GM23248 (cell line): ENCODE measurements around the gene GALNT2. TPM values are rescaled to one million over a fixed set of nuclear protein-coding genes. Genes with fewer than 3 reads are reported as not detected.

Source experiments
- DNase-seq: peaks from one replicate; pipeline ENCODE4 v3.0.0-alpha.2; 2015
- H2AFZ ChIP-seq: fragments of 200-600 bp; sonication (generic); 2 replicates; pipeline ENCODE4 v1.6.1; 2016; ENCODE audit warnings: antibody characterized with exemption
- H3F3A ChIP-seq: fragments of 200-600 bp; sonication (generic); 2 replicates; pipeline ENCODE4 v1.6.1; 2016; ENCODE audit warnings: mild to moderate bottlenecking, antibody characterized with exemption, mixed run types; ENCODE audit not compliant: insufficient read depth
- H3K27ac ChIP-seq: fragments of 200-600 bp; sonication (generic); 2 replicates; pipeline ENCODE4 v1.5.1; 2016; ENCODE audit warnings: mild to moderate bottlenecking
- H3K27me3 ChIP-seq: fragments of 200-600 bp; sonication (generic); replicated peaks from 2 replicates; pipeline ENCODE4 v1.6.1; 2016; ENCODE audit warnings: mild to moderate bottlenecking; ENCODE audit not compliant: insufficient read depth
- H3K36me3 ChIP-seq: fragments of 200-600 bp; sonication (generic); 2 replicates; pipeline ENCODE4 v1.6.1; 2016; ENCODE audit warnings: low read depth, mild to moderate bottlenecking
- H3K4me1 ChIP-seq: fragments of 200-600 bp; sonication (generic); 2 replicates; pipeline ENCODE4 v1.6.1; 2016; ENCODE audit warnings: mild to moderate bottlenecking; ENCODE audit not compliant: insufficient read depth
- H3K4me2 ChIP-seq: fragments of 200-600 bp; sonication (generic); one replicate; pipeline ENCODE4 v1.6.1; 2016; ENCODE audit warnings: mild to moderate bottlenecking; ENCODE audit not compliant: unreplicated experiment
- H3K4me3 ChIP-seq: fragments of 200-600 bp; sonication (generic); 2 replicates; pipeline ENCODE4 v1.5.1; 2016; ENCODE audit warnings: mild to moderate bottlenecking
- H3K79me2 ChIP-seq: fragments of 200-600 bp; sonication (generic); 2 replicates; pipeline ENCODE4 v1.6.1; 2016; ENCODE audit warnings: mild to moderate bottlenecking; ENCODE audit not compliant: insufficient read depth
- H3K9ac ChIP-seq: fragments of 200-600 bp; sonication (generic); 2 replicates; pipeline ENCODE4 v1.6.1; 2016; ENCODE audit warnings: mild to moderate bottlenecking
- H3K9me2 ChIP-seq: fragments of 200-600 bp; sonication (generic); 2 replicates; pipeline ENCODE4 v1.6.1; 2016; ENCODE audit warnings: mixed run types, mild to moderate bottlenecking, moderate library complexity; ENCODE audit not compliant: insufficient read depth
- H3K9me3 ChIP-seq: fragments of 200-600 bp; sonication (generic); one replicate; pipeline ENCODE4 v1.6.1; 2017; ENCODE audit warnings: low read depth
- H4K20me1 ChIP-seq: fragments of 200-600 bp; sonication (generic); 2 replicates; pipeline ENCODE4 v1.6.0; 2016; ENCODE audit not compliant: insufficient read depth
- EZH2 ChIP-seq: fragments of 200-600 bp; sonication (generic); IDR thresholded peaks from 2 replicates; pipeline ENCODE4 v1.6.1; 2018; ENCODE audit warnings: antibody characterized with exemption, mild to moderate bottlenecking; ENCODE audit not compliant: insufficient read depth, poor library complexity, severe bottlenecking
- EZH2phosphoT487 ChIP-seq: fragments of 200-600 bp; sonication (generic); IDR thresholded peaks from 2 replicates; pipeline ENCODE4 v1.6.1; 2018; ENCODE audit warnings: antibody characterized with exemption, moderate library complexity, mild to moderate bottlenecking, low read depth; ENCODE audit not compliant: insufficient read depth
- WGBS, 2 experiments: methylation state at CpG; one replicate each; pipeline ENCODE4 v1.1.6; 2015 to 2017; ENCODE audit warnings: low lambda C conversion rate in 2 of 2, low coverage in 1 of 2; ENCODE audit errors: missing lambda C conversion rate in 2 of 2; 5-methylcytosine and 5-hydroxymethylcytosine counted together
- in situ Hi-C: fragments of 300-500 bp; cut with MboI; formaldehyde crosslinking; loops from 2 replicates; pipeline ENCODE4 v1.15.0; 2020
- polyA plus RNA-seq: library from polyadenylated mRNA; unstranded; fragments of >200 nt; fragmentation: Nextera tagmentation; extraction: Ambion mirVana; gene quantifications from 2 replicates; pipeline ENCODE4 v1.2.1, GENCODE V29; 2016
- total RNA-seq: library from RNA; depleted of rRNA; stranded (reverse); fragments of >200 nt; shearing (Covaris generic); gene quantifications from 2 replicates; pipeline ENCODE4 v1.2.3, GENCODE V29; 2014

Gene GALNT2
- total and polyA plus RNA-seq, 2 experiments from 2014 or later, result 111 to 124 TPM

- no peaks in the 10 kb centered on the region for H3K9me3 ChIP-seq
- no peaks in the 10 kb centered on the region for H3K27me3 ChIP-seq
- no peaks in the 10 kb centered on the region for H3K9me2 ChIP-seq
- DNase-seq, result no peak
- H4K20me1 ChIP-seq, result no peaks in the 10 kb centered on the region
- H3K4me1 ChIP-seq, result peaks cover 12% of the 10 kb centered on the region
- H3K4me2 ChIP-seq, result no peak overlapping the region
- no peak overlapping the region for H3K9ac ChIP-seq
- no peak for TF ChIP-seq EZH2
- TF ChIP-seq EZH2phosphoT487, result no peak
- no peaks in the 10 kb centered on the region for H3K79me2 ChIP-seq
- H3F3A ChIP-seq, result peaks cover 12% of the 10 kb centered on the region; the same call in 1 of the 2 replicates
- H3K36me3 ChIP-seq, result no peaks in the 10 kb centered on the region
- in situ Hi-C loops, result loop anchor here (25.0 kb wide), 1 partner anchor 641 kb away; no protein-coding TSS in a partner anchor
- no peak overlapping the region for H2AFZ ChIP-seq
- 83 to 85% methylated on average over 6 of the region's 6 CpGs for WGBS, 2 experiments
- no peak overlapping the region for H3K27ac ChIP-seq
- H3K4me3 ChIP-seq, result no peak overlapping the region
Observed at GRCh38 chr1:230303069-230303468, 236.0 kb downstream of the GALNT2 start.

- Histone ChIP-seq H3K79me2 (no peaks in the 10 kb centered on the region), H3K4me3 (no peak overlapping the region), H2AFZ (no peak overlapping the region), H3K4me2 (peak overlapping the region; percentile 6), H3K4me1 (peaks cover 13% of the 10 kb centered on the region), H3K36me3 (no peaks in the 10 kb centered on the region), H3K9ac (no peak overlapping the region), H3K27me3 (no peaks in the 10 kb centered on the region), H3F3A (peaks cover 12% of the 10 kb centered on the region; the same call in 1 of the 2 replicates), H4K20me1 (no peaks in the 10 kb centered on the region), H3K27ac (no peak overlapping the region), H3K9me2 (no peaks in the 10 kb centered on the region), H3K9me3 (no peaks in the 10 kb centered on the region)
- TF ChIP-seq EZH2 (no peak), EZH2phosphoT487 (no peak)
- in situ Hi-C loops, result loop anchor here (25.0 kb wide), 1 partner anchor 642 kb away; no protein-coding TSS in a partner anchor
- 2 to 5% methylated on average over 6 of the region's 6 CpGs for WGBS, 2 experiments
- peak; percentile 69 for DNase-seq
Observed at GRCh38 chr1:230303822-230304221, 236.8 kb downstream of the GALNT2 start.

DNA sequence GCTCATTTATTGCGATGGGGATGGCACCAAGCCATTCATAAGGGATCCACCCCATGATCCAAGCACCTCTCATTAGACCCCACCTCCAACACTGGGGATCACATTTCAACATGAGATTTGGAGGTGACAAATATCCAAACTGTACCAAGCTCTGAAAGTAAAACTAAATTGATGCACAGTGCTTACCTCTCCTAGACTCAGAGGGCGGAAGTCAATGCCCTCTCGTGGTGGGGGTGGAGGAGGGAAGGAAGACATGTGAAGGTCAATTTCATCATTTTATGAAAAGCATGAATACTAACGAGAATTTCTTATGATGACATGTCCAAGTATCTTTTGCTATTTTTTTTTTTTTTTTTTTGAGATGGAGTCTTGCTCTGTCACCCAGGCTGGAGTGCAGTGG is 239.1 kb downstream of the GALNT2 start:
- H3K4me2 ChIP-seq, result no peak overlapping the region
- peaks cover 12% of the 10 kb centered on the region; the same call in 1 of the 2 replicates for H3F3A ChIP-seq
- TF ChIP-seq EZH2phosphoT487 (no peak), EZH2 (no peak)
- peaks cover 13% of the 10 kb centered on the region for H3K4me1 ChIP-seq
- H3K9me2 ChIP-seq, result no peaks in the 10 kb centered on the region
- H4K20me1 ChIP-seq, result no peaks in the 10 kb centered on the region
- no peaks in the 10 kb centered on the region for H3K9me3 ChIP-seq
- H3K9ac ChIP-seq, result no peak overlapping the region
- no peak overlapping the region for H3K4me3 ChIP-seq
- 67 to 70% methylated on average over 4 of the region's 4 CpGs for WGBS, 2 experiments
- no peaks in the 10 kb centered on the region for H3K36me3 ChIP-seq
- in situ Hi-C loops, result loop anchor here (25.0 kb wide), 1 partner anchor 644 kb away; no protein-coding TSS in a partner anchor
- H2AFZ ChIP-seq, result no peak overlapping the region
- H3K27ac ChIP-seq, result no peak overlapping the region
- H3K79me2 ChIP-seq, result no peaks in the 10 kb centered on the region
- DNase-seq, result no peak
- no peaks in the 10 kb centered on the region for H3K27me3 ChIP-seq

DNA sequence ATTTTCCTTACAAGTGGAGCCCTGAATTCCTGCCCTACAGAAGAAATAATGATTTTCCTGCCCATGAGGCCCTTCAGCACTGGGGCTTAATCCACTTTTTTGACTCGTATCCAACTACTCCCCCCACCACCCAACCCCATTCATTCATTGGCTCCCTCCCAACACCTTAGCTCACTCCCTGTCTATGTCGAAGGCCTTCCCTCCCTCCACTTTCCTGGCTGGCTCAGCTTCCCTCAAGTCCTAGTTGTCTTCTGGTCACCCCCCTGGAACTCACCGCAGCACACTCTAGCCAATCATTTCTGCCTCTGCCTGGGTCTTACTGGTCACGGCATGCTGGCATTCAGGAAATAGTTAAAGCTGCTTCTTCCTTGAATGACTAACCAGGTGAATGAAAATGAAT is 240.2 kb downstream of the GALNT2 start:
- H3K9me2 ChIP-seq, result no peaks in the 10 kb centered on the region
- H2AFZ ChIP-seq, result no peak overlapping the region
- H3F3A ChIP-seq, result peaks cover 12% of the 10 kb centered on the region; the same call in 1 of the 2 replicates
- no peaks in the 10 kb centered on the region for H3K9me3 ChIP-seq
- H3K79me2 ChIP-seq, result no peaks in the 10 kb centered on the region
- H3K27me3 ChIP-seq, result no peaks in the 10 kb centered on the region
- TF ChIP-seq EZH2, result no peak
- TF ChIP-seq EZH2phosphoT487, result no peak
- no peak overlapping the region for H3K9ac ChIP-seq
- no peak for DNase-seq
- H3K27ac ChIP-seq, result no peak overlapping the region
- H3K4me2 ChIP-seq, result no peak overlapping the region
- H4K20me1 ChIP-seq, result no peaks in the 10 kb centered on the region
- no peak overlapping the region for H3K4me3 ChIP-seq
- H3K4me1 ChIP-seq, result peaks cover 13% of the 10 kb centered on the region
- WGBS, 2 experiments, result 86 to 90% methylated on average over 4 of the region's 4 CpGs
- in situ Hi-C loops, result loop anchor here (25.0 kb wide), 1 partner anchor 645 kb away; no protein-coding TSS in a partner anchor
- H3K36me3 ChIP-seq, result no peaks in the 10 kb centered on the region
